GM18505 (cell line): Measurements from ENCODE around the gene MIPEP.

Experiments used
- ATAC-seq: cut with Tn5 transposase; IDR thresholded peaks from one replicate; pipeline ENCODE4 v1.9.1; 2021; ENCODE audit not compliant: unreplicated experiment
- POLR2A ChIP-seq: IDR thresholded peaks from 4 replicates; pipeline ENCODE4 v1.6.1; 2011; ENCODE audit warnings: borderline replicate concordance; ENCODE audit not compliant: insufficient read depth, insufficient read length; ENCODE audit errors: extremely low read depth

MIPEP gene

DNA sequence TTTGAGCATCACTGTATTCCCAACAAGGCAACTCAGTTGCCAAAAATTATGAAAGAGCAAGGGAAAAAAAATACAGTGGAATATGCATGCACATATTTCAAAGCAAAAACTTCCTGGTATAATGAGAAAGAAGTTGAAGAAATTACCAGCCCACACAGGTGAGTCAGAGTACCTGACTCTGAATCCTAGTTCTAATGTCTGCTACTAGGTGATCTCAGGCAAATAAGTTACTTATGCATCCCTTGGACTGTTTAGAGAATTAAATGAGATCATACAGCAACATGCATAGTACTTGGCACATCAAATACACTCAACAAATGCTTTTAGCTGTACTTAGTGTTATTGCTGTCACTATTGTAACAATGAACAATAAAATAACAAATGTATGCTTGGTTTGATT is 144.9 kb downstream of the MIPEP start:
- ATAC-seq: no peak
- no peak for TF ChIP-seq POLR2A

GRCh38 chr13:23743278-23744076 is 145.7 kb downstream of the MIPEP start:
- no peak for ATAC-seq
- no peak for TF ChIP-seq POLR2A

GRCh38 chr13:23741879-23742510 is 147.2 kb downstream of the MIPEP start:
- ATAC-seq: no peak
- no peak for TF ChIP-seq POLR2A

GRCh38 chr13:23740002-23740401 is 149.2 kb downstream of the MIPEP start:
- ATAC-seq: no peak
- TF ChIP-seq POLR2A: no peak

DNA sequence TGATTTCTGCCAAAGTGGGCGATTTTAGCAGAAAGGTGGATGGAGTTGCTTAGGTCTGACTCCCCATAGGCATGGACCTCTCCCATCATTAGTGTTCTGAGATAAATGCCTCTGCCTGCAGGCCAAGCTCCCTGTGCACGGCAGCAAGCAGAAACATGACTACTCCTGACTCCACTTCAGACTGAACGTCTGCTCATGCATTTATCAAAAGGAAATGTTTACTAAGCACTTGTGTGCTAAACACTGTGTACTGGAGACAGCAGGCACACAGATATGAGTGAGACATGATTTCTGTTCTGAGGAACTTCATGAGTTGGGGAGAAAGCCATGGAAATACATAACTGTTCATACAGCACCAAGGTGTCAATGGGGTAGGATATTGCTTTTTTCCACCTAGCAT is 149.6 kb downstream of the MIPEP start:
- TF ChIP-seq POLR2A: no peak
- no peak for ATAC-seq

DNA sequence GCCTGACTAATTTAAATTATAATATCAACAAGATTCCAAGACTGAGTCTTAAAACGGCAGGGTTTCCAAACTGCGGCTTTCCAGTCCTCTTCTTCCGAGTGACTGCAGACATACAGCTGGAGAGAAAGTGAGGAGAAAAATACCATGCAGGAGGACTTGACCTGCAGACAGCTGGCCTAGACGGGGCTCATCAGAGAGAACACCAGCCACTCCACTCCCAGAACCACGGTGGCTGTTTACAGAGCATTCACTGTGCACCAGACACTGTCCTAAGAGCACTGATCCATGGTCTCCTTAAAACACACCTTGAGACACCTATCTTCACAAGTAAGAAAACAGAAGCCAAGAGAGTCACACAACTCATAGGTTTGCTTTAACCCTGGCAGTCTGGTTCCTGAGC is 152.7 kb downstream of the MIPEP start:
- no peak for ATAC-seq

GRCh38 chr13:23735329-23735728 is 153.9 kb downstream of the MIPEP start:
- no peak for TF ChIP-seq POLR2A
- no peak for ATAC-seq

More for the DNA sequence above, 152.7 kb downstream of the MIPEP start:
- no peak for TF ChIP-seq POLR2A

- ATAC-seq: no peak
- no peak for TF ChIP-seq POLR2A
Measured at GRCh38 chr13:23731709-23732108, 157.5 kb downstream of the MIPEP start.

GRCh38 chr13:23730251-23730650 is 158.9 kb downstream of the MIPEP start:
- ATAC-seq: no peak
- TF ChIP-seq POLR2A: no peak

- no peak for TF ChIP-seq POLR2A
- ATAC-seq: no peak
Measured at GRCh38 chr13:23729531-23729930, 159.7 kb downstream of the MIPEP start.

- no peak for TF ChIP-seq POLR2A
- ATAC-seq: no peak
Measured at GRCh38 chr13:23728807-23729206, 160.4 kb downstream of the MIPEP start.

GRCh38 chr13:23725922-23726321 is 163.3 kb downstream of the MIPEP start:
- no peak for TF ChIP-seq POLR2A
- no peak for ATAC-seq

DNA sequence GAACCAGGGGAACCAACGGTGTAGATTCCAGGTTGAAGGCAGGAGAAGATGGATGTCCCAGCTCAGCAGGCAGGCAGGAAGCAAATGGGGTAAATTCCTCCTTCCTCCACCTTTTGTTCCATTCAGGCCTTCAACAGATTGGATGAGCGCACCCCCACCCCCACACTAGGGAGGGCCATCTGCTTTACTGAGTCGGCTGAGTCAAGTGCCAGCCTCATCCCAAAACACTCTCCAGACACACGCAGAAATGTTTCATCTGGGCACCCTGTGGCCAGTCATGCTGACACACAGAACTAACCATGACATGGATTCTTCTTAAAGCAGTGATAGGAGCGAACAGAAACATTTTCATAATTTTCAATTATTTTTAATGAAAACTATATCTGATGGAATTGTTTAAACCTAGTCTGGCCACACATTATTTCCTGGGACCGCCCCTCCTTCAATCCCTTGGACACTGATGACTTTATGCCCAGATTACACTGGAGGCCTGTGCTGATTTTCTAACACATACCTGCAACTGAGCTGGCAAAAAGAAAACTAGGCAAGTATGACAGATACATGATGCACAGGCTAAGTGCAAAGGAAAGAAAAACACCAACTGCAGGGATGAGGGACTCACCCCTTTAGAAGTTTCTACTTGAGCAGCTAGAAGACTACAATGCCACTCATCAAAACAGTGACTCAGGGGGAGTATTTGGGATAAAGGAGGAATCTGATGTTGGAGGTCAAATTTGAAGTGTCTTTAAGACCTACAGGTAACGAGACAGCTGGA is 164.8 kb downstream of the MIPEP start:
- ATAC-seq: no peak
- TF ChIP-seq POLR2A: no peak
